ENCODE measurements around the gene DNAI7. TPM values are rescaled to one million over a fixed set of nuclear protein-coding genes. Genes with fewer than 3 reads are reported as not detected.

DNAI7 gene
- total RNA-seq, 1 donor: 0.36 TPM

DNA sequence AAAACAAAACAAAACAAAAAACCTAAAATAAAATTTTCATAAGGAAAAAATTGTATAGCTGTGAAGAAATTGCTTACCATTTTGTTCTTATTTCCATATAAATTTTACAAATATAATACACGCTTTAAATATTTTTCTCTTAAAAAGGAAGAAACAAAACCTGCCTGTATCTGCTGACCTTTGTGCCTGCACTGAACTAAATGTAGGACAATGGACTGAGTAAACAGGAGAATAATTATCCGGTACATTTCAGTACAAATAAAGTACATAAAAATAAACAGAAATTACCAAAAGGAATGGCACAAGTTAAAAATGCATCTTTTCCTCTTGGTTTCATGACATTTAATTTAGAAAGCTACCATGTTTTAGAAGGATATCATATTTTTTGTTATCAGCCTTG, 112.3 kb downstream of the DNAI7 start:
- Histone ChIP-seq H2AFZ (ENCODE audit: low read length) (no peak overlapping the region), H3K79me2 (ENCODE audit: insufficient read depth, low read length) (no peaks in the 10 kb centered on the region), H3K27ac (ENCODE audit: low read depth, low read length) (no peak overlapping the region), H3K9me3 (ENCODE audit: low read depth, low read length) (no peaks in the 10 kb centered on the region), H4K20me1 (ENCODE audit: insufficient read depth, low read length) (no peaks in the 10 kb centered on the region), H3K36me3 (ENCODE audit: insufficient read depth, low read length) (no peaks in the 10 kb centered on the region), H3K4me1 (ENCODE audit: insufficient read depth, low read length) (no peaks in the 10 kb centered on the region), H3K4me3 (ENCODE audit: insufficient read depth, low read length) (no peak overlapping the region), H3K27me3 (ENCODE audit: insufficient read depth, low read length) (no peaks in the 10 kb centered on the region), H3K4me2 (ENCODE audit: insufficient read depth, low read length) (no peak overlapping the region)
- no peak for DNase-seq (ENCODE audit: insufficient read length, low spot score, missing footprints)
- TF ChIP-seq, protein P1, sequence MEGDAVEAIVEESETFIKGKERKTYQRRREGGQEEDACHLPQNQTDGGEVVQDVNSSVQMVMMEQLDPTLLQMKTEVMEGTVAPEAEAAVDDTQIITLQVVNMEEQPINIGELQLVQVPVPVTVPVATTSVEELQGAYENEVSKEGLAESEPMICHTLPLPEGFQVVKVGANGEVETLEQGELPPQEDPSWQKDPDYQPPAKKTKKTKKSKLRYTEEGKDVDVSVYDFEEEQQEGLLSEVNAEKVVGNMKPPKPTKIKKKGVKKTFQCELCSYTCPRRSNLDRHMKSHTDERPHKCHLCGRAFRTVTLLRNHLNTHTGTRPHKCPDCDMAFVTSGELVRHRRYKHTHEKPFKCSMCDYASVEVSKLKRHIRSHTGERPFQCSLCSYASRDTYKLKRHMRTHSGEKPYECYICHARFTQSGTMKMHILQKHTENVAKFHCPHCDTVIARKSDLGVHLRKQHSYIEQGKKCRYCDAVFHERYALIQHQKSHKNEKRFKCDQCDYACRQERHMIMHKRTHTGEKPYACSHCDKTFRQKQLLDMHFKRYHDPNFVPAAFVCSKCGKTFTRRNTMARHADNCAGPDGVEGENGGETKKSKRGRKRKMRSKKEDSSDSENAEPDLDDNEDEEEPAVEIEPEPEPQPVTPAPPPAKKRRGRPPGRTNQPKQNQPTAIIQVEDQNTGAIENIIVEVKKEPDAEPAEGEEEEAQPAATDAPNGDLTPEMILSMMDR (IDR thresholded peaks at IDR 0.05; ENCODE audit: extremely low read depth, low read depth, low read length): no peak

DNA sequence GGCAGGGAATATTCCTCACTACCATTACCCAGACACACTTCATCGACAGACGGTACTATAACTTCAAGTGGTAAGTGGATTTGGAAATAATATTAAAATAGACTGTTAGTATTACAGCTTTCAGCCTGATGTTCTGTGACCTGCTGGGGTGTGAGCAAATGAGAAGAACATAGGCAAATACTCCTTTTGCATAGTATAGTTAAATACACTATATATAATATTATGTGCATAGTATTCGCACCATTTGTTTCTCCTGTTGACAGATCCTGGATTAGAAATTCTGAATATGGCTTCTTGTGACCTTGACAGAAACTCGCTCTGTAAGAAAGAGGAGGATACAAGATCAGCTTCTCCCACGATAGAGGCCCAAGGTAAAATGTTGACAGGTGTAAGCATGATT, 115.6 kb downstream of the DNAI7 start:
- Histone ChIP-seq H3K27ac (ENCODE audit: low read depth, low read length) (no peak overlapping the region), H2AFZ (ENCODE audit: low read length) (no peak overlapping the region), H3K4me2 (ENCODE audit: insufficient read depth, low read length) (no peak overlapping the region), H3K4me1 (ENCODE audit: insufficient read depth, low read length) (no peaks in the 10 kb centered on the region), H4K20me1 (ENCODE audit: insufficient read depth, low read length) (no peaks in the 10 kb centered on the region), H3K4me3 (ENCODE audit: insufficient read depth, low read length) (no peak overlapping the region), H3K9me3 (ENCODE audit: low read depth, low read length) (no peaks in the 10 kb centered on the region), H3K79me2 (ENCODE audit: insufficient read depth, low read length) (no peaks in the 10 kb centered on the region), H3K36me3 (ENCODE audit: insufficient read depth, low read length) (no peaks in the 10 kb centered on the region), H3K27me3 (ENCODE audit: insufficient read depth, low read length) (no peaks in the 10 kb centered on the region)
- TF ChIP-seq, protein P1 (IDR thresholded peaks at IDR 0.05; ENCODE audit: extremely low read depth, low read depth, low read length): no peak
- no peak for DNase-seq (ENCODE audit: insufficient read length, low spot score, missing footprints)

DNA sequence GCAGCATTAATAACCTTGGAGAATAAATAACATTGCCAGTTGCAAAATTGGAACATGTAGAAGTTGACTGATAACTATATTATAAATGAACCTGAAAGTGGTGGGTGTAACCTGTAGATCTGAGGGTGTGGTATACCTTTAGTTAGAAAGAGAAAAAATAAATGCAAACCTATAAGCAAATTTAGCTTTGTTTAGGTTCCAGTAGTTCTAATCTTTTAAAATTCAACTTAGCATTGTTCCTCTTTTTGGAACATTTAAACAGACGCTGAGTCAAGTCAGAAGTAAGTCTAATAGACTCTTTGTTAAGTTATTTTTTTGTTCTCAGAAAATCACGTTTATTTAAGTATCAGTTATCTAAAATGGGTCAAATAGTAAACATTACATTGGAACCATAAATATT, 120.0 kb downstream of the DNAI7 start:
- Histone ChIP-seq H3K9me3 (ENCODE audit: low read depth, low read length) (no peaks in the 10 kb centered on the region), H3K27ac (ENCODE audit: low read depth, low read length) (no peak overlapping the region), H3K4me3 (ENCODE audit: insufficient read depth, low read length) (no peak overlapping the region), H4K20me1 (ENCODE audit: insufficient read depth, low read length) (no peaks in the 10 kb centered on the region), H2AFZ (ENCODE audit: low read length) (no peak overlapping the region), H3K79me2 (ENCODE audit: insufficient read depth, low read length) (no peaks in the 10 kb centered on the region), H3K4me2 (ENCODE audit: insufficient read depth, low read length) (no peak overlapping the region), H3K27me3 (ENCODE audit: insufficient read depth, low read length) (no peaks in the 10 kb centered on the region), H3K4me1 (ENCODE audit: insufficient read depth, low read length) (no peaks in the 10 kb centered on the region), H3K36me3 (ENCODE audit: insufficient read depth, low read length) (no peaks in the 10 kb centered on the region)
- TF ChIP-seq, protein P1 (IDR thresholded peaks at IDR 0.05; ENCODE audit: extremely low read depth, low read depth, low read length): no peak
- DNase-seq (ENCODE audit: insufficient read length, low spot score, missing footprints): no peak

DNA sequence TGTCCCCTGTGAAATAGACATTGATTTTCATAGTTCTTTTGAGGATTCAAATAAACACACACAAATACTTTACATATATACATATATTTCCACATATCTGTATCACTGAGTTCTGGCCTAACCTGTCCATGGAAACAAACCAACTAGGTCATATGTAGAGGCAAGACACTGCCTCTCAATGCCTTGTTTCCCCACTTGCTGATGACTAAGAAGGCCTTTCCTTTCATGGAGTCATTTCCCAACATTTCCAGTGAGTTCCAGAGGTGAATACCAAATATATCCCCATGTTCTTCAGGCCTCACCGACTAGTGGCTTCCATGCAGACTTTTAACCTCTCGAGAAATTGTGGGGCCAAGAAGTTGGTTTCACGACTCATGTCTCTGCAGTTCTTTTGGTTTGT, 120.8 kb downstream of the DNAI7 start:
- Histone ChIP-seq H3K79me2 (ENCODE audit: insufficient read depth, low read length) (no peaks in the 10 kb centered on the region), H4K20me1 (ENCODE audit: insufficient read depth, low read length) (no peaks in the 10 kb centered on the region), H2AFZ (ENCODE audit: low read length) (no peak overlapping the region), H3K9me3 (ENCODE audit: low read depth, low read length) (no peaks in the 10 kb centered on the region), H3K27ac (ENCODE audit: low read depth, low read length) (no peak overlapping the region), H3K36me3 (ENCODE audit: insufficient read depth, low read length) (no peaks in the 10 kb centered on the region), H3K27me3 (ENCODE audit: insufficient read depth, low read length) (no peaks in the 10 kb centered on the region), H3K4me2 (ENCODE audit: insufficient read depth, low read length) (no peak overlapping the region), H3K4me3 (ENCODE audit: insufficient read depth, low read length) (no peak overlapping the region), H3K4me1 (ENCODE audit: insufficient read depth, low read length) (no peaks in the 10 kb centered on the region)
- TF ChIP-seq, protein P1 (IDR thresholded peaks at IDR 0.05; ENCODE audit: extremely low read depth, low read depth, low read length): no peak
- no peak for DNase-seq (ENCODE audit: insufficient read length, low spot score, missing footprints)

Data from osteoblast (primary cell).